HG03025 (cell line): ENCODE results near the gene THRB.
A peak's percentile ranks its signal among the peaks of the same experiment; 100 is the strongest.

Source experiments
- ATAC-seq: cut with Tn5 transposase; IDR thresholded peaks from one replicate; pipeline ENCODE4 v1.9.1; 2021; ENCODE audit warnings: mild to moderate bottlenecking, moderate library complexity; ENCODE audit not compliant: unreplicated experiment, low FRiP score

THRB gene

DNA sequence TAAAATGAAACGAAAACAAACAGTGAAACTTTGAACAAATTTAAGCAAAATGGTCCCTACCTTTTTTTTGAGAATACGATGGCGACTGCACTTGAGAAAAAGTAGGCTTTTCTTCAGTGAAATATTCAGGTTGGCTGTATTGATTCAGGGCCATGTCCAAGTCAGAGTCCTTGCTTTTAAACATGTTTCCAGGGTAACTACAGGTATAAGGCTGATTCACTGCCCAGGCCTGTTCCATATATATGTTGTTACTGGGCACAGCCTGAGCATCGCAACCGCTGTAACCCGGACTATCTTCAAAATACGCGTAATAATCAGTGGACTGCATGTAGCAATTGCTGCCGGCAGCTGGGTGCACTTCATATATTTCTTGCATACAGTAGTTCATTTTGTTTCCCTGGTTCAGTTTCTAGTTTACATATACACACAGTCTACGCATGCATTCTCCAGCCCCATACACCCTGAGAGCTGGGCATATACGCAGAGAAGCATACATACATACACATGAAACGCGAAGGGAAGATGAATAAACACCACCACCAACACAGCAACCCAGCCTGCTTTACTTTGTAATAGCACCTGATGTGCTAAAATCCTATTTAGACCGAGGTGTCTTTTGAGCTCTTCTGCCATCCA is 329.6 kb downstream of the THRB start:
- no peak for ATAC-seq

DNA sequence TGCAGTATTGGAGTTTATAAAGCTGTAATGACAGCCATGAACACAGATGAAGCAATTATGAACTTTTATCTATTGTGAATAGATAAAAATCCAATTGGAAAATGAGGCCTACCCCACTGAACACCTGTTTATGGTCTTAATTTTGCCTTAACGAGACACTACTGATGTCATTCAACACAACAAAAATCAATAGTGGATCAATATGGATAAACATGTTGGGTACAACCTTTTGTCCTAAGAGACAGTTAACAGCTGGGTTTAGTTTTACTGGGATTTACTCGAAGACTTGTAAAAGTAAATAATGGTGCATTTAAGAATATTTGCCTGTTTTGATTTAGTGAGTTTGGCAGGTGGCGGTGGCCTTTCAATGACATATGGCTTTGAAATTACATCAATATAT is 331.7 kb downstream of the THRB start:
- ATAC-seq = no peak

DNA sequence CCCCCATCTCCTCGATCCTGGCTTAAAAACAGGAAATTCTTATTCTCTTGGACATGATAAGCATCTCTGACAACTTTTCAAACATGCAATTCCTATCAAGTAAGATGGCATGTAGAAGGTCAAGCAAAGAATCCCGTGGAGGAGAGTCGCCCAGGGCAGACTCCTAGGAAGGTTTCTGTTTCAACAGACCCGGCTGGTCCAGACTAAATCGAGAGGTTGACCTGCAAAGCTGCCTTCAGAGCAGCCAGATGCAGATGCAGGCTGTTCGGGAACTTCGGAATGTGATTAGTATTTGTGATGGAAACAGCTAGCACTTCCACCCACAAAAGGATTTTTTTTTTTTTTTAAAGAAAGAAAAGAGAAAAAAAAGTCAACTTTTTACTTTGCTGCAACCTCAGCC is 332.8 kb downstream of the THRB start:
- no peak for ATAC-seq

DNA sequence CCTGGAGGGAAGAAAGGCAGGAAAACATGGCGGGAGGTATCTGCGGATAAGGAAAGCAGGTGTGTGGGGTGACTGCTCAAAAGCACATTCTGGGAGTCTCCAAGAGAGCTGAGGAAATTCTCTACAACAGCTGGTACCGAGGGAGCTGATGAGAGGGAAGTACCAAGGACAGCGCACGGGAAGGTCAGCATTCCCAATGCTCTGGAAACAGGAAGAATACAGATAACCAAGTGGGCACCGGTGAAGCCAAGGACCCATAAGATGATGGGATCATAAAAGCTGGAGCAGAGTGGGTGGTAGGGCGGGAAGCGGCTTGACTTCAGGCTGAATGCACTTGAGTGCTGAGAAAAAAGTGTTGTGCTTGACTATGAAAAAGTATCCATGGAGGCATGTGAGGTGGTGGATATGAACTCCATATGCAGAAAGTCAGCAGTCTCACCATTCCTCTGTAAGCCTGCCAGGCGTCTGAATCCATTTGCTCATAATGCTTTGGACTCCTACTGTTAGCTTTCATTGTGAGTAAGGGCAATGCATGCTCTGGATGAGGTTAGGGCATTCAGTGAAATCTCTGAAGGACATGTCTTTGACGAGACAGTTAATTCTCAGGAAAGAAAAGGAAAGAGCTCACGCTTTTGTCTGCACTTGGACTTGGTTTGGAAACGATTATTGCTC is 334.1 kb downstream of the THRB start:
- no peak for ATAC-seq

DNA sequence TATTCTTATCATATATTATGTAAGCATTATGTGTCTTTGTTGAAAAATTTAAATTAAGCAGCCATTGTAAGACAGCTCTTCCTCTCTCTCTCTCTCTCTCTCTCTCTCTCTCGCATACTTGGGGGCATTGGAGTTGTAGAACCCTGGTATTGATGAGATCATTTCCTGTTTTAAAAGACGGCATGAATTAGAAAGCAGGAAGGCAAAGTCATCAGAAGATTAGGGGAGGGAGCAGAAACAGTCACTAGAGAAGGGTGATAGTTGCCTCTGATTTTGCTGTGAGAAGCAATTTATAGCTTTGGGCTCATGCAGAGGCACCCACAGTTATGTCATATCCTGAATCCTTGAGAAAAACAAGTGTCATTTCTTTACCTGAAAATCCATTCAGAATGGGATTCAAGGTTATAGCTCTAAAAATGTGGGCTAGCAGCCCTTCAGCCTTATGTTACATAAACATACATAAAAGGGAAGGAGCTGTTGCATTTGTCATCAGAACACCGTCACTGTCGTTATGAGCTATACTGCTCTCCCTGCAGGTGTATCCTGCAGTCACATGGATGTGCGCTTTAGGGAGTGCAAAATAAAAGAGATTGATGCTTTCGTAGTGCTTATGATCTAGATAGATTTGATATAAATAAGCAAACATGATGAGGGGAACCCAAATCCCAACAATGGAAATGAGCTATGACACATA is 335.7 kb downstream of the THRB start:
- ATAC-seq = no peak

DNA sequence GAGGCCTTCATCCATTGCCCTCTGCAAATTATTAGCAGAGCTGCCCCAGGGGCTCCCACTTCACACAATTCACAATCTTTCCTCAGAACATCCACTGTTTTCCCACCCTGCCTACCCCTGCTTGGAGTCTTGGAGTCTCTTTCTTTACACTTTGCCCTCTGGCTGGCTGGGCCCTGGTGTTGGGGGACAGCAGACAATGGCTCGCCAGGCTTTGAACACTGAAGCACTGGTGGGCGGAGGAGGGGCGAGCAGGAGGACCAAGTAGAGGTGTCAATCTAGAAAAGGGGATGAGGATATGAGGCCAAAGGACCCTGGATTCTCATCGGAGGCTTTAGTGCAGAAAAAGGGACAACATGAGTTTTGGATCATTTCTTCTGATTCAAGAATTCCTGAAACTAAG is 337.5 kb downstream of the THRB start:
- no peak for ATAC-seq

DNA sequence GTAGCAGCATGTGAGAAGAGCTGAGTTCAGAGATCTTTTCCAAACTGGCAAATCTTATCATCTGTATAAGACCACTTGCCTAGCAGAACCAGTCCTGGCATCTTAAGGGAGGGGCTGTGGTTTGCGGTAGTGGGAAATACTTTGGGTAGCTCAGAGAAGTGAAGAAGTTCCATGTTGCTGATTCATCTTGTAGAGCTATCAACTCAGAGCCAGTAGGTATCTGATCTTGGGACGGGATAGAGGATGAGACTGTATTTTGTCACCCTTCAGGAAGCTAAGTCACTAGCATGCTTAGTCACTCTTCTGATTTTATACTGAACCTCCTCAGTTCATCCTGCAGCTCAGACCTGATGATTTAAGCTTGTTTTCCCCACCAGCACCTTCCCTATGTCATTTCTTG is 338.2 kb downstream of the THRB start:
- no peak for ATAC-seq

DNA sequence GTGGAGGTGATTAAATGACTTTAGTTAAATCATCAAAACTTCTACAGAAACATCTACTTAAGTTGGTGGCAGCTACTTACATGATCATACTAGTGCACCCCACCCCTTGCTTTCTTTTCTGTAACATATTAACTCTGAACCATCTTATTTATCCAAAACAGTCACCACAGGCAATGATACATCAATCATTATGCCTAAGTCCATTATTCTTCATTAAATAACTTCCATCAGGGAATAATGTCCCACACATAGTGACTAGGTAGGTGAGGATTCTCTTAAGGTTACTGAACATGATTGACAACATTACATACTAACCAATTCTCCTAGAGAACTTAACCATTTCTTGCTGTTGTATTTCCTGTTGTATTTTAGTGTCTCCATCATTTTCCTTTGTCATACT is 339.4 kb downstream of the THRB start:
- no peak for ATAC-seq

DNA sequence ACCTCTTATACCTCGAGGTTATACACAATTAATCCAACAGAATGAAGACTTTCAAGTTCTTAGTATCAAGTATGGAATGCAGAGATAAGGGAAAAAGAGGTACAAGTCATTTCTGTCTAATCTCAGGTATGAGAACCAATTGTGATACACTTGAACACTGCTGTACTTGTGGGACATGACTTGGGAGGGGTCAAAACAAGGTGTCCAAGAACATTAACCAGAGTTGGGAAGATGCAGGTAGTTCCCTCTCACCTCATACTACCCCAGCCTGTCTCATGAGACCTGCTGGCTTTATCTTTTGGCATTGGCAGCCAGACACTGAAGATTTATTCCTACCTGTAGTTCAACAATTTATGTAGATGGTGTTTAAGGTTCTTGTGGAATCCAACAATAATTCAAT is 339.9 kb downstream of the THRB start:
- ATAC-seq = no peak

DNA sequence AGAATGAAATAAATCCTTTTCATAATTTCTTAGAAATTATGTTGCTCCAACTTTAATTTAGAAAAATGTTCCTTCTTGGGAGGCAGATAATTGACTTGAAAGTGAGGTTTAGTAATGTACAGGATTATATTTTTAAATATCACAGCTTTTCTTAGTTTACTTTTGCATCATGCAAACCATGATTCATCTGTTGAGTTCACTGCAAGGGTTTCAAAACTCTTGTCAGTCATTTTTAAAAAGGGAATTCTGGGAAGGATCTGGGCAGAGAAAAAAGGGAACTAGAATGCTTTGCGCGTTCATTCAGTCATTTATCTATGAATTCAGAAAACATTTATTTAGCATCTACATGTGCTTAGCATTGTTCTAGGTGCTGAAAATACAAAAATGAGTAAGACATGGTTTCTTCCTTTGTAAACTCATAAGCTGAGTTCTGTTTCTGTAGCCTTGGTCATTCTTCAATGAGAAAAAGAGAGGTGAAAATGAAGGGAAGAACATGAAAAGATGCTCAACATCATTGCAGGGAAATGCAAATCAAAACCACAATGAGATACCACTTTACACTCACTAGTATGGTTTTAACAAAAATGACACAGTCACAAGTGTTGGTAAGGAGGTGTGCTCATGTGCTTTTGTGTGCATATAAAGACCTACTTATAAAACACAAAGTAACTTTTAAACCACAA is 340.5 kb downstream of the THRB start:
- peak; percentile 69 for ATAC-seq

DNA sequence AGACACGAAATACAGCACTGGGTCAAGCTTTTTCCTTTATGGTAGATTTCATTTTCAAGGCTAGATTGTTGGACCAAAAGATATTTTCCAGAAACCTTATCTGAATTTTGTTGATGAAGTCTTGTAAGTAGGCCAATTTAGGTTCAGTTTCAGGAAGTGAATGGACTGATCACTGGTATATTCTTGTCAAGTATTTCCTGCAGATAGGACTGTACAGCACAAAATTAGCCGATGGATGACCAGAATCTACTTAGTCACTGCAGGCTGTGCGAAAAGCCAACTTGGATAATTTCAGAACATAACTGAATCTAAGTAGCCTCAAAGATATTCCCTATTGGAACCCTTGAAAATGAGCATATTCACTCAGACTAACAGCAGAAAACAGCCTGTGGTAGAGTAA is 343.1 kb downstream of the THRB start:
- ATAC-seq = no peak

DNA sequence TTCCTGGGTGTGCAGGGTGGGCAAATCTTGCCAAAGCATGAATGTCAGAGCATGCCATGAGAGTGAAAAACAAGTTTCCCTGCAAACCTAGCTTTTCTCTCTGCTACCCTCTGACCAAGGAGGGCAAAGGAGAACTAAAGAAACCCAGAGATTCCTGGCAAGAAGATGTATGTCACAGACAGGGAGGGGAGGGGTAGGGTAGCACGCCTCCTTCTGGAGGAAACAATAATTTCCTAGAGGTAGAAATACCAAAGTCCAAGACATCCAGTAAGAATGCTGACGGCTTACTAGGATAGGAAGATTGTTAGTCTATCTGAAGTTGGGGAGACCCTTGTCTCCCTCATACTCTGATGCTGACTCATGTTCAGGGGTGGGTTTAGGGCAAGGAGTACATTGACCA is 345.6 kb downstream of the THRB start:
- ATAC-seq = no peak

DNA sequence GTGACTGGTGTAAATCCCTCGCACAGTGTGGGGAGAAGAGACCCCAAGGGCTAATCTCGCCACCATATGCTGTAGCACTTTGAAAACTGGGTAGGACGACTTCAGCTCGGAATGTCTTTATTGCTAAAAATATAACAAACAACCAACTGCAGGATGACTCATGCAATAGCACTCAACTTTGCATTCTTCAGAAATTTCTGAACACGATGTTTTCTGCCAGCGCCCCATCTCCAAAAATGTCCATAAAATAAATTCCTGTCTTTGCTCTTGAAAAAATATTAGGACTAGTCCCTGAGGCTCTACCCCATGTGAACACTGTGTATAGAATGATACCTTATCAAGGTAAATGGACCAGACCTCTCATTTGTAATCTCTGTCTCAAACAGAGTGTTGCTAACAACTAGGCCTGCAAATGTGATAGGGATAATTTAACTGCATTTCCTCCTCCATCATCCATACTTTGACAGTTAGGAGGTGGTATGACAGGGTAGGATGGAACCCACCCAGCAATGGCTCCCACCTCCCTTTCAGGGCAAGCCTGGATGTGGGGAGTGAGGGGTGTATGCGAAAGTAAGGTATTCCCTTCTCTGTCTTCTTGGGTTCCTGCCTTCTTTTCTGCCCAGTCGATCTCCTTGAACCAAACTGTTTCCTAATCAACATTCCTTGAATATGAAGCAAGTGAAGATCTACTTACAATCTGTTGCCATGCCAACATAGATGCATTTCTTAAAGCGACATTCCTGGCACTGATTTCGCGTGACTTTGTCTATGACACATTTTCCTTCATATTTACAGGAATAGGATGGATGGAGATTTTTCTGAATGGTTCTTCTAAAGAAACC is 348.4 kb downstream of the THRB start:
- ATAC-seq = no peak

DNA sequence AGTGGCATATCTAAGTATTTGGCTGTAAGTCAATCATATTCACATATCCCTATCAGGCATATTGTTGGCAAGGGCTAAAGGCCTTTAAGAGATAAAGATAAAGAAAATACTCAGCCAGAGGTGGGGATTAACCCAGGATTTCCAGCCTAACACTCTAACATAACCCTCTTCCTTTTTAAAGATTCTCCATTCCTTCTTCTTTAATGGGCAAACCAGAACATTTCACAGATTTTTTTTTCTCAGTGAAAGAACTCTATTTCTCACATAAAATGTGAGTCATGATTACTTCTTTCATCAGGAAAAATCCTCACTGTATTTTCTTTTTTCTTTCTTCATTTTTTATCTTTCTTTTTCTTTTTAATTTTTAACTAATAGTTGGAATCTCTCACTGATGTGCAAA is 349.2 kb downstream of the THRB start:
- no peak for ATAC-seq

DNA sequence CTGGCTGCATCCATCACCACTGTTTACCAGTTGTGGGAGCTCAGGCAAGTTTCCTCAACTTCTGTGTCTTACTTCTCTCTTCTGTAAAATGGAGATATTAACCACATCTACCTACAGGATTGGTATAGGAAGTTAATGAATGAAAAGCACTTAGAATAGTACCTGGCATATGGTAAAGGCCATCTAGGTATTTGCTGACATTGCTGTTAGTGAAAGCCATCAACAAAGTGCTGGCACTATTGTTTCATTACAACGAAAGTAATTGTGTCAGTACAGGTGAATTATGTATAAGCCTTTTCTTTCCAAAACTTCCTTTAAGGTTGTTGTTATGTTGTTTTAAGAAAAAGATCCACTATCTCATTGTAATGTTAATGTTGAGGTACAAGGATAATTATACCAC is 352.5 kb downstream of the THRB start:
- no peak for ATAC-seq

DNA sequence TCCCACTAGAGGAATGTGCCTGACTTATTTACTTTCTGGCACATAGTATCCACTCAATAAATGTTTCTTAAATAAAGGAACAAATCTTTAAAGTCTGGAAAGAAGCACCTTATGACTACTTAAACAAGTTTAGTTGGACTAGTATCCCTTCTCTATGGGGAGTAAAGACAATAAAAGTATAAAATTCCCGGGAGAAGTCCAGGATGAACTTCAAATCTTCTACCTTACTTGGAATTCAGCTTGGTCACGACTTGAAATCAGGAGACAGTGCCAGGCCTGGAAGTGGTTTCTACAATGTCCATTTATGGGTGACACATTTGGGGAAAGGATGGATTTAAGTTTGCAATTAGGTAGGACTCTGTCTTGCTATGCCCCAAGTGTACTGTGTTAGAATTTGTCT is 353.1 kb downstream of the THRB start:
- ATAC-seq = no peak

DNA sequence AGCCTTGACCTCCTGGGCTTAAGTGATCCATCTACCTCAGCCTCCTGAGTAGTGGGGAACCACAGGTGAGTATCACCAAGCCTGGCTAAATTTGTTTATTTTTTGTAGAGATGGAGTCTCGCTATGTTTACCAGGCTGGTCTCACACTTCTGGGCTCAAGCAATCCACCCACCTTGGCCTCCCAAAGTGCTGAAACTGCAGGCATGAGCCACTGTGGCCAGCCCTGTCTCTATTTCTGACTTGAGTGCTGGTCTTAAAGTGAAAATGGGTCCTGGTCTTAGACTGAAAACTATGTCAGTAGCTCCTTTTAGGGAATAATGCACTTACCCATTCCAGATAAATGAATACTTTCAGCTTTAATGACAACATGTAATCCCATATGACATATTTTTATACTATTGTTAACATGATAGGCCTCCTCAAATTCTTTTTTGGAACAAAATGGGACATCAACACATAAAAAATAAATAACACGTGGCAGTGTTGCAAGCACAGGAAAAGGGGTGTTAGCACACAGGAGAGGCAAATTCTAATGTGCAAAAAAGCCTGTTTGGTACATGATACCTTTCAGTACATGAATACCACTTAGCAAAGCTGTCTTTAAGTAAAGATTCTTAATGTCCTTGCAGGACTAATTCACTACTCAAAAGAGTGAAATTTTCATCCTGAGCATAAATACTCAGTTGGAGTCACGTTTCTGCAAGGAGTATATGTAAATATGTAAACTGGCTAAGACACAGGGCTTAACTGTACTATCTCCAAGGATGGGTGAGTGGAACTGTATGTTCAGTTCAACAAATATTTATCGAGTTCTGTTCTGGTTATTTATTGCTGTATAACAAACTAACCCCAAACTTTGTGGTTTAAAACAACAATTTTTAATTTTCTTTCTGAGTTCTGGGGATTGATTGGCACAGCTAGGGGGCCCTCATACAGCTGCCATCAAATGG is 354.9 kb downstream of the THRB start:
- no peak for ATAC-seq

DNA sequence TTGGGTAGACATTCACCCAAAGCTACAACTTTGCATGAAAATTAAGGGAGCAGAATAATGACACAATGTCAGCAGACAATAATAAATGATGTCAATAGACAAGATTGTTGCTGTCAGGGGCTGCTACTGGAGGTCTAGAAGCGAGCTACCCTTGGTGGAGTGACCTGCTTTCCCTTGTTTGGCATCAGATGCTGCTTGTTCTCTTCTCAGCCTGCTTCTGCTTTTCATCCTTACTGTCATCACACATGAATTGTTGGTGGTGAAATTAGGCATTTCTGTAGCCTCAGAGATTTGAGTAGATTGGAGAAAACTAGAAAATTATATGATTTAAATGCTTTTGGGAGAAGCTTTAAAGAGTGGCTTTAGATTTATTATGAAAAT is 355.8 kb downstream of the THRB start:
- no peak for ATAC-seq
